Peyer's patch (tissue), 4 donors: ENCODE results near the gene NPFF. TPM values are rescaled to one million over a fixed set of nuclear protein-coding genes. Genes with fewer than 3 reads are reported as not detected.

Experiments
- DNase-seq, 3 donors: peaks; one replicate each; pipeline ENCODE4 v3.0.0-alpha.2; 2017 to 2019
- H3K27ac ChIP-seq, 4 donors: fragments of 200-600 bp; sonication (generic); one replicate each; pipeline ENCODE4 v1.5.1; 2016 to 2019
- H3K27me3 ChIP-seq, 2 donors: fragments of 200-600 bp; sonication (generic); one replicate each; pipeline ENCODE4 v1.5.1; 2019
- H3K36me3 ChIP-seq, 3 donors: fragments of 200-600 bp; sonication (generic); one replicate each; pipeline ENCODE4 v1.5.1; 2016 to 2019
- H3K4me1 ChIP-seq, 4 donors: fragments of 200-600 bp; sonication (generic); one replicate each; pipeline ENCODE4 v1.5.1; 2016 to 2019
- H3K4me3 ChIP-seq, 4 donors: fragments of 200-600 bp; sonication (generic); 1 replicate in 3 of 4; 2 replicates in 1 of 4; pipeline ENCODE4 v1.5.1; 2016 to 2019; ENCODE audit warnings: mild to moderate bottlenecking in 1 of 4
- H3K9me3 ChIP-seq, 4 donors: fragments of 200-600 bp; sonication (generic); one replicate each; pipeline ENCODE4 v1.5.1; 2016 to 2019; ENCODE audit warnings: mild to moderate bottlenecking in 1 of 4
- POLR2A ChIP-seq, 2 donors: fragments of 450-650 bp; IDR thresholded peaks; one replicate each; pipeline ENCODE4 v1.5.1; 2017; ENCODE audit warnings: antibody characterized with exemption in 2 of 2, mild to moderate bottlenecking in 2 of 2, moderate library complexity in 2 of 2
- total RNA-seq, 4 donors: library from RNA; depleted of rRNA; stranded (reverse); fragments of >200 nt; gene quantifications; one replicate each; pipeline ENCODE4 v1.1.0, GENCODE V29; 2016
- TF ChIP-seq, protein P1 (sequence below), 6 experiments: fragments of 450-650 bp in 4 of 6; fragments of 200-600 bp in 2 of 6; sonication (generic) in 1 of 6; IDR thresholded peaks; one replicate each; pipeline ENCODE4 v1.5.1; 2017 to 2019; ENCODE audit warnings: antibody characterized with exemption in 6 of 6, mild to moderate bottlenecking in 3 of 6, moderate library complexity in 1 of 6

The NPFF gene
- total RNA-seq, 4 donors from 2014 or later = not detected

DNA sequence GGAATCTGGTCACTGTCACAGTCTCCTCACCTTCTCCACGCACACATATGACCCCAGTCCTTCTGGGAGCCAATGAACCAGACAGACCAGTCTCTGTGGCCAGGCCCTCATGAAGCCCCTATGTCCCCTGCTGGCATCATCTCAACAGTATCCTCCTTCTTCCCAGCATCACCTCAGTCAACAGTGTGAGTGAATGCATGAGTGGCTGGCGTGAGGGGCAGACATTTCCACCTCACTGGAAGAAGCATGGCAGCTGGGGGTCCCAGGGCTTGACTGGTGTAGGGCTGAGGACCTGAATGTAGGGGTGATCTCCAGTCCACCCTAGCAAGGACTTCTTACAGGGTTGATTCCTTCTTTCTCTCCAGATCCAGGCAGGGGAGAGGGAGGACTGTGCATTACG lies 9.8 kb downstream of the NPFF start:
- Histone ChIP-seq H3K27me3 (no peaks in the 10 kb centered on the region), H3K4me3 (no peak overlapping the region), H3K4me1 (peaks cover 5 to 31% (median 16%) of the 10 kb centered on the region in 4 donors), H3K9me3 (no peaks in the 10 kb centered on the region), H3K36me3 (no peaks in the 10 kb centered on the region), H3K27ac (no peak overlapping the region)
- TF ChIP-seq, protein P1, sequence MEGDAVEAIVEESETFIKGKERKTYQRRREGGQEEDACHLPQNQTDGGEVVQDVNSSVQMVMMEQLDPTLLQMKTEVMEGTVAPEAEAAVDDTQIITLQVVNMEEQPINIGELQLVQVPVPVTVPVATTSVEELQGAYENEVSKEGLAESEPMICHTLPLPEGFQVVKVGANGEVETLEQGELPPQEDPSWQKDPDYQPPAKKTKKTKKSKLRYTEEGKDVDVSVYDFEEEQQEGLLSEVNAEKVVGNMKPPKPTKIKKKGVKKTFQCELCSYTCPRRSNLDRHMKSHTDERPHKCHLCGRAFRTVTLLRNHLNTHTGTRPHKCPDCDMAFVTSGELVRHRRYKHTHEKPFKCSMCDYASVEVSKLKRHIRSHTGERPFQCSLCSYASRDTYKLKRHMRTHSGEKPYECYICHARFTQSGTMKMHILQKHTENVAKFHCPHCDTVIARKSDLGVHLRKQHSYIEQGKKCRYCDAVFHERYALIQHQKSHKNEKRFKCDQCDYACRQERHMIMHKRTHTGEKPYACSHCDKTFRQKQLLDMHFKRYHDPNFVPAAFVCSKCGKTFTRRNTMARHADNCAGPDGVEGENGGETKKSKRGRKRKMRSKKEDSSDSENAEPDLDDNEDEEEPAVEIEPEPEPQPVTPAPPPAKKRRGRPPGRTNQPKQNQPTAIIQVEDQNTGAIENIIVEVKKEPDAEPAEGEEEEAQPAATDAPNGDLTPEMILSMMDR (IDR thresholded peaks at IDR 0.05) = no peak
- TF ChIP-seq POLR2A (IDR thresholded peaks at IDR 0.05) = no peak
- peak in 1 of 3 donors; percentile 42 for DNase-seq

GRCh38 chr12:53496752-53497032 lies 10.6 kb downstream of the NPFF start:
- H3K27me3 ChIP-seq = no peaks in the 10 kb centered on the region
- H3K36me3 ChIP-seq = no peaks in the 10 kb centered on the region
- H3K4me1 ChIP-seq = peaks cover 1 to 29% (median 11%) of the 10 kb centered on the region in 4 donors
- no peak overlapping the region for H3K4me3 ChIP-seq
- no peaks in the 10 kb centered on the region for H3K9me3 ChIP-seq
- H3K27ac ChIP-seq = peak overlapping the region in 2 of 4 donors; percentile 23 to 49
- no peak for TF ChIP-seq POLR2A (IDR thresholded peaks at IDR 0.05)
- TF ChIP-seq, protein P1 (IDR thresholded peaks at IDR 0.05) = no peak
- DNase-seq = no peak

- DNase-seq = peak in 1 of 3 donors; percentile 71
- peak in 1 of 2 donors; percentile 14 for TF ChIP-seq POLR2A (IDR thresholded peaks at IDR 0.05)
- TF ChIP-seq, protein P1 (IDR thresholded peaks at IDR 0.05) = no peak
- Histone ChIP-seq H3K36me3 (no peaks in the 10 kb centered on the region), H3K4me1 (peaks cover 0 to 27% (median 9%) of the 10 kb centered on the region in 4 donors), H3K4me3 (no peak overlapping the region), H3K9me3 (no peaks in the 10 kb centered on the region), H3K27me3 (no peaks in the 10 kb centered on the region), H3K27ac (peak overlapping the region in 3 of 4 donors; percentile 23 to 49 (median 31))
Observed at GRCh38 chr12:53495903-53496751, 11.2 kb downstream of the NPFF start.

GRCh38 chr12:53493610-53494391 lies 13.5 kb downstream of the NPFF start:
- H3K27me3 ChIP-seq = no peaks in the 10 kb centered on the region
- H3K4me3 ChIP-seq = peak overlapping the region; percentile 47 to 75 (median 56)
- TF ChIP-seq, protein P1 (IDR thresholded peaks at IDR 0.05) = no peak
- TF ChIP-seq POLR2A (IDR thresholded peaks at IDR 0.05) = no peak
- H3K27ac ChIP-seq = peak overlapping the region; percentile 74 to 82 (median 76)
- no peaks in the 10 kb centered on the region for H3K9me3 ChIP-seq
- DNase-seq = no peak
- no peaks in the 10 kb centered on the region for H3K36me3 ChIP-seq
- peaks cover 0 to 27% (median 5%) of the 10 kb centered on the region in 4 donors for H3K4me1 ChIP-seq

DNA sequence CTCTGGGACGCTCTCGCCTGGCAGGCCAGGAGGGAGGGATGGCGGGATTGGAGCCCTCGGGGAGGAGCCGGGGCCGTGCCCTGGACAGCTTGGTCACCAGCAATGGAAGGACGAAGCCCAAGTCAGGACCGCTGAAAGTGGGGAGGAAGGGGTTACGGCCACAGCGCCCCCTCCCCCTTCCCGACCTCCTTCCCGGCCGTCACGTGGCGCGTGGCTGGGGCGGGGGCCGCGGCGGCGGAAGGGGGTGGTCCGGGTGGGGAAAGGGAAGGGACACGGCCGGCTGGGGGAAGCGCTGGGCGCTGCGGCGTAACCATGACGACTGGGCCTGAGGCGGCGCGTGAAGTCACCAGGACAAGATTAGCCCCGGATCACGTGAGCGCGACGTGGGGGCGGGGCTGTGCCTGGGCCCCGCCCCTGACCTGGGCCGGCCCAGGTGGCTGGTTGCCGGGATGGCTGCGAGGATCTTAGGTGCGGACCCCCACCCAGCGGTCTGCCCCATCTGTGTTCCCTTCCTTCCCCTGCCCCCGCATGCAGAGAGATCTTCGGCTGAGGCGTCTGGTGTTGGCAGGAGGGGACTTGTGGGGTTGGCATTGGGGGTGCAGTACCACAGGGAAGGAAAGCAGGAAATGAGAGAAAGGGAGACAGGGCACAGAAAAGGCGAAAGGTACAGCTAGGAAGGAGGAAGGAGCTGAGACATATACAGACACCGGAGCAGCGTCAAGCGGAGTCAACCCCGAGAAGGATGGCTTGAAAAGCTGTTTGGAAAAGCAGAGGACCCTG lies 14.3 kb downstream of the NPFF start:
- Histone ChIP-seq H3K36me3 (no peaks in the 10 kb centered on the region), H3K4me3 (peak overlapping the region; percentile 47 to 75 (median 56)), H3K27me3 (no peaks in the 10 kb centered on the region), H3K27ac (peak overlapping the region; percentile 74 to 82 (median 76)), H3K4me1 (peaks cover 0 to 20% (median 5%) of the 10 kb centered on the region in 4 donors), H3K9me3 (no peaks in the 10 kb centered on the region)
- peak; percentile 94 to 97 (median 94) for DNase-seq
- TF ChIP-seq, protein P1 (IDR thresholded peaks at IDR 0.05) = no peak
- TF ChIP-seq POLR2A (IDR thresholded peaks at IDR 0.05) = peak; percentile 84 to 90
